ENCODE data around the gene CDC6. TPM values are rescaled to one million over a fixed set of nuclear protein-coding genes. Genes with fewer than 3 reads are reported as not detected.

Gene CDC6
- total RNA-seq, 4 donors from 2014 or later: 2.5 to 21.5 (median 3.4) TPM

- peaks cover 0 to 82% (median 0%) of the 10 kb centered on the region in 3 donors for H3K36me3 ChIP-seq
- H3K27ac ChIP-seq: peak overlapping the region in 2 of 4 donors; percentile 6 to 69
- H3K9me3 ChIP-seq: no peaks in the 10 kb centered on the region
- H3K4me1 ChIP-seq: peaks cover 0 to 72% (median 7%) of the 10 kb centered on the region in 4 donors
- no peak for TF ChIP-seq CTCF (IDR thresholded peaks at IDR 0.05)
- no peak for TF ChIP-seq POLR2A (IDR thresholded peaks at IDR 0.05)
- DNase-seq: peak in 1 of 3 donors; percentile 41
- no peak overlapping the region for H3K4me3 ChIP-seq
- H3K27me3 ChIP-seq: no peaks in the 10 kb centered on the region
Measured at GRCh38 chr17:40352779-40353394, 65.2 kb downstream of the CDC6 start.

Other genes starting within 250 kb of the CDC6 start
- gene MED24, start 233.5 kb upstream of the CDC6 start, total RNA-seq: 100 to 1,000 TPM in 3 of 4 donors, 10 to 100 TPM in 1; 77.9 to 176 (median 146) TPM
- 10 to 100 TPM; 43.4 to 80.5 (median 68.5) TPM for gene THRA, start 224.9 kb upstream of the CDC6 start, total RNA-seq
- gene NR1D1, start 187.3 kb upstream of the CDC6 start, total RNA-seq: 10 to 100 TPM; 13.2 to 38.8 (median 18.9) TPM
- gene MSL1, start 165.9 kb upstream of the CDC6 start, total RNA-seq: 100 to 1,000 TPM in 3 of 4 donors, 10 to 100 TPM in 1; 86.3 to 207 (median 117) TPM
- 100 to 1,000 TPM in 1 of 4 donors, 10 to 100 TPM in 3; 54.6 to 138 (median 57.5) TPM for gene CASC3, start 147.3 kb upstream of the CDC6 start, total RNA-seq
- 100 to 1,000 TPM in 3 of 4 donors, 10 to 100 TPM in 1; 56.9 to 317 (median 207) TPM for gene RAPGEFL1, start 110.4 kb upstream of the CDC6 start, total RNA-seq
- 10 to 100 TPM; 20.6 to 34.3 (median 26.8) TPM for gene WIPF2, start 68.6 kb upstream of the CDC6 start, total RNA-seq
- gene RARA, start 21.3 kb downstream of the CDC6 start, total RNA-seq: 10 to 100 TPM; 46.2 to 93.3 (median 72.1) TPM
- 1 to 10 TPM in 1 of 4 donors, not detected in 3; 1.6 TPM for gene GJD3, start 76.9 kb downstream of the CDC6 start, total RNA-seq
- gene TOP2A, start 130.0 kb downstream of the CDC6 start, total RNA-seq: 10 to 100 TPM; 11.8 to 32.2 (median 16.5) TPM
- 100 to 1,000 TPM in 3 of 4 donors, 10 to 100 TPM in 1; 70.6 to 220 (median 133) TPM for gene IGFBP4, start 155.6 kb downstream of the CDC6 start, total RNA-seq
- 1 to 10 TPM in 3 of 4 donors, under 1 TPM in 1; 0.54 to 2.5 (median 1.7) TPM for gene TNS4, start 213.7 kb downstream of the CDC6 start, total RNA-seq

All from Peyer's patch (tissue), 4 donors.